ENCODE measurements around the gene TAF1D.
"Not testable (repeated sequence)": the region's sequence is repeated elsewhere in the genome, so short reads cannot be mapped to it uniquely, and the experiment has no call there.

The TAF1D gene

DNA sequence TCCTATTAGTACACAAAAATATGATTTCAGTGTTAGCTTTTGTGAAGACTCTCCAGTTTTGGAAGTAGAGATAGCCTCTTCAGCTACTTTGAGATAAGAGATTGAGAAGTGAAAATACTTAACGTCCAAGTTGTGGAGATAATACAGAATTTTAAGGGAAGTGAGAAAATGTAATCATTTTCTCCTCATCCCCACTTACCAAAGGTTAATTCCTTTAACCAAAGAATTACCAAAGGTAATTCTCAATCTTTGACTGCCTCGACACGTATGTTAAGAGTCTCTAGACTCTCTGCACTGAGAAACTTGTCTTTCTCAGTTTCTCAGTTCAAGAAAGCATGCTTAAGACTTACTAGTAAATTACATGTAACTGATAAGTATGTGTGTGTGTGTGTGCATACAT lies 15.5 kb upstream of the TAF1D start:
- DNase-seq: no peak
- intact Hi-C loops (cut with DNase I): no loop called here

DNA sequence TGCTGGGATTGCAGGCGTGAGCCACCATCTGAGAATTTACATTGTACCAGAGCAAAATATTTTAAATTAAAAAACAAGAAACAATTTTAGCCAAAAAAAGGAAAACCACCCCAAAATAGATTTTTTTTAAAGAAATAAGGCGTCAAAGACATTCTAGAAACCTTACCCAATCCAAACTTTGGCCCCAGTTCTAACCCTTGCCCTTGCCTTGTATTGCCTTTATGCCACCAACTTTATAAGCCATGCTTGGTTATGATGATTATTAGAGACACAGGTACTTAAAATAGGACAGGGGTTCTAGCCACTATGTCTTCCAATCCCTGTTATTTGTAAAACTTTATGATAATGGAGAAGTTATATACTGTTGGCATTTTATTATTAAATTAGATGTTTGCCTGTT lies 11.9 kb upstream of the TAF1D start:
- DNase-seq: no peak
- intact Hi-C loops (cut with DNase I): no loop called here

DNA sequence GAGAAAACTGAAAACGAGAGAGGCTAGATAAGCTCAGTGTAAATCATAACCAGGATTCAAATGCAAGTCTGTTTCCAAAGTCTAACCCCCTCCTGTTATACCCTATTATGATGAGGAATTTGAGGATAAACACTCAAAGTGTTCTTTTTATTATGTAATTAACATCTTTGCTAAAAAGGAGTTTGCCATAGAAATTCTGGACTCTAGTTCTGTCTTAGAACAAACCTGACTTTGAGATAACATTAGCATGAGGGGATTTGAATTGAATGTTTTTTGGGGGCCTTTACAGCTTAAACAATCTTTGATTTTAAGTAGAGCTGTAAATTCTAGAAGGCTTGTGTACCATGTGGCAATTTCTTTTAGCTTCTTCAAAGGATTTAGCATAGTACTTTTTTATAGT lies 9.7 kb upstream of the TAF1D start:
- DNase-seq: no peak
- intact Hi-C loops (cut with DNase I): no loop called here

DNA sequence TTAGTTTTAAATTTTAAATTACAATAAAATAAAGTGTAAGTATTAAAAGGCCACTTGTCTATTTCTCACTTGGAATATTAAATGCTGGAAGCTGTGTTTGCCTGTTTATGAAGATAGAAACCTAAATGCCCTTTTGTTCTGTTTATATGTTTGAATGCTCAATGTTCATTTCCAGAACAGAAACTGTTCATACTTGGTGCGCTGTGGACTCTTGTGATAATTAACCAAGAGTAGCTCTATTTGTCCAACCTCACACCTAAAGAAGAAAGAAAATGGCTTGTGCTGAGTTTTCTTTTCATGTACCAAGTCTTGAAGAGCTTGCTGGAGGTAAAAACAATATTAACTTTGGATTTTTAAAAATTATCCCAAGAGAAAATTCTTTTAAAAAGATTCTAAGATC lies 5.8 kb upstream of the TAF1D start:
- no peak for DNase-seq
- intact Hi-C loops (cut with DNase I): no loop called here

DNA sequence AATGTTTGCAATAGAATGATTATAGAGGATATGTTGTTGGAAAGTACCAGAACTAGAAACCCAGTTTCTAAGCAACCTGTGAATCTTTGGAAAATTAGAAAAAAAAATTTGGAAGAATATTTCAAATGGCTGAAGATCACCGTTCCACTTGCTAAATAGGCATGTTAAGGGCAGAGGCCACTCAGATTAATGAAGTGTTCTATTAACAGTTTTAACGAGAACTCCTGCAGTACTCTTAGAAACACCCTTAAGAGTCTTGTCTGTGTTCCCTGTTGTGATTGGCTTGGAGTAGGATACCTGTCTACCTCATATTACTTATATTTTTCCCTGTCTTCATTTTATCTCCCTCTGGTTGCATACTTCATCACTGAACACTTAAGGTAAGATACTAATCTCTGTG lies 4.8 kb upstream of the TAF1D start:
- no peak for DNase-seq

DNA sequence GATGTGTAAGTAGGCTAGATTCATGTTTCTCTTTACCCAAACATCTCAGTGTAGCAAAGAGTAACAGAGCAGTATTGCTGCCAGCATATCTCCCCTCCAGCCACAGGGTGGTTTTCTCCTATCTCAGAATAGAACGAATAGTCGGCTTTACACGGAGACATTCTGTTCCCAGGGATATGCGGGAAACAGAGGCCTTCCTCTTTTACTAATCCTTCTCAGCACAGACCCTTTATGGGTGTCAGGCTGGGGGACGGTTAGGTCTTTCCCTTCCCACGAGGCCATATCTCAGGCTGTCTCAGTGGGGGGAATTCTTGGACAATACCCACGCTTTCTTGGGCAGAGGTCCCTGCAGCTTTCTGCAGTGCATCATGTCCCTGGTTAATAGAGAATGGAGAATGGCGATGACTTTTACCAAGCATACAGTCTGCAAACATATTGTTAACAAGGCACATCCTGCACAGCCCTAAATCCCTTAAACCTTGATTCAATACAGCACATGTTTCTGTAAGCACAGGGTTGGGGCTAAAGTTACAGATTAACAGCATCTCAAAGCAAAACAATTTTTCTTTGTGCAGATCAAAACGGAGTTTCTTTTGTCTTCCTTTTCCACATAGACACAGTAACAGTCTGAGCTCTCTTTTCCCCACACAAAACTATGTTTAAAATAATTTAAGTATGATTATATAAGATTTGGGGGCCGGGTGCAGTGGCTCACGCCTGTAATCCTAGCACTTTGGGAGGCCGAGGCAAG lies 3.9 kb upstream of the TAF1D start:
- peak in 18 of 42 donors; percentile 4 to 59 (median 26) for DNase-seq
- intact Hi-C loops (cut with DNase I): not testable (repeated sequence)

More for the DNA sequence above, 4.8 kb upstream of the TAF1D start:
- intact Hi-C loops (cut with DNase I): no loop called here

DNA sequence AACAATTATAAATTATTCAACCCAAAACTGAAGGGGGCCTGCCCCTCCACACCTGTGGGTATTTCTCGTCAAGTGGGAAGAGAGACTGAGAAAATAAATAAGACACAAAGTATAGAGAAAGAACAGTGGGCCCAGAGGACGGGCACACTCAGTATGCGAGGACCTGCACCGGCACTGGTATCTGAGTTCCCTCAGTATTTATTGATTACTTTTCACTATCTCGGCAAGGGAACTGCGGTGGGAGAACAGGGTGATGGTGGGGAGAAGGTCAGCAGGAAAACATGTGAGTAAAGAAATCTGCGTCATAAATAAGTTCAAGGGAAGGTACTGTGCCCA lies 3.3 kb upstream of the TAF1D start:
- intact Hi-C loops (cut with DNase I): loop anchor here (5.0 kb wide), 1 partner anchor 82 kb away; the partner anchor contains the start of gene CEP295
- DNase-seq: peak in 1 of 42 donors; percentile 32

DNA sequence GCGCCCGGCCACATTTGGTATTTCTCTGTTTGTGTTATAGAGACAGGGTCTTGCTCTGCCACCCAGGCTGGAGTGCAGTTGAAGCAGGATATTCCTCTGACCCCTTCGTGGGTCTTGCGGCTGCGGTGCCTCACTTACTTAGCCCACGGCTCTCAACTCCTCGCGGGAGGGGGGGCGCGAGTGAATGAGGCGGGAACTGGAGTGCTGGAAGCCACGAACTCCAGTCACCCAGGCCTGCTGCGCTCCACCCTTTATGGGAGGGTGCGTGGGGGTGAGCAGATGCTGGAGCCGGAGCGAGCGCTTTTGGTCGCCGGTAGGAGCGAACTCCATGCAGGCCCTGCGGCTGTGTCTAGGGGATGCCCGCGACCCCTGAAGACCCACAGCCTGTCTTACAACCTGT lies 2.0 kb upstream of the TAF1D start:
- no peak for DNase-seq
- intact Hi-C loops (cut with DNase I): loop anchor here (2.0 to 5.0 kb wide), 2 partner anchors 42 to 81 kb away; partner anchors contain the start of genes CEP295 and MED17

DNA sequence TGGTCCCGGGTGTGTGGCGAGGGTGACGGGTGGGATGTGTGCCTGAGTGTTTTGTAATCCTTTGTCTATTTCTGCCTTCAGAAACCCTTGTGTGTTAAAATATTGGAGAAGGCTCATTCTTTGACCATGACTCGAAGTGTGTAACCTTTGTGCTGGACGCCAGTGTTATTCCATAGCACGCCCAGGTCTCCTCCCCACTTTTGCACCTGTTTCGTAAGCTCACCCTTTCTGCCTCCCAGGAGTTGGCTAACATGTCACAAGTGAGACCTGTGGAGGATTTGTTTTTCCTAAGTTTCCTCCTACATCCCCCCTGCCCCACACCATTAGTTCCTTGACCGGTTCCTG lies 559 bp upstream of the TAF1D start:
- intact Hi-C loops (cut with DNase I): loop anchor here (2.0 to 5.0 kb wide), 2 partner anchors 43 to 80 kb away; partner anchors contain the start of genes CEP295 and MED17
- DNase-seq: peak in 4 of 42 donors; percentile 15 to 29 (median 20)

DNA sequence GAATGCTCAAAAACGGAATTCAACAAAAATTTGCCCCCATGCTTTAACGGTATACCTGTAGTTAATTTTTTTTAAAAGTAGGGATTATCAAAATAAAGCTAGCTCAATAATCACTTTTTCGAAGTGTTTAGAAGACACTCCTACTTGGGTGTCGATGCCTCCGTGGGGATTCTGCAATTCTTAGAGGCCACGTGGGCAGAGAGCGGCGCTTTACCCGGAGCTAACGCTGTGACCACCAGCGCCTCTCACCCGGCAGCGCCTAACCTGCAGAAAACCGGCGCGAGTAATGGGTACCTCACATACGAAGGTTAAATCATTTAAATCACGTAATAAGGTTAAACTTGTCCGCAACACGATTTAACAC lies 583 bp downstream of the TAF1D start:
- peak; percentile 29 to 82 (median 63) for DNase-seq
- intact Hi-C loops (cut with DNase I): loop anchor here (5.0 kb wide), 1 partner anchor 78 kb away; the partner anchor contains the start of gene CEP295

DNA sequence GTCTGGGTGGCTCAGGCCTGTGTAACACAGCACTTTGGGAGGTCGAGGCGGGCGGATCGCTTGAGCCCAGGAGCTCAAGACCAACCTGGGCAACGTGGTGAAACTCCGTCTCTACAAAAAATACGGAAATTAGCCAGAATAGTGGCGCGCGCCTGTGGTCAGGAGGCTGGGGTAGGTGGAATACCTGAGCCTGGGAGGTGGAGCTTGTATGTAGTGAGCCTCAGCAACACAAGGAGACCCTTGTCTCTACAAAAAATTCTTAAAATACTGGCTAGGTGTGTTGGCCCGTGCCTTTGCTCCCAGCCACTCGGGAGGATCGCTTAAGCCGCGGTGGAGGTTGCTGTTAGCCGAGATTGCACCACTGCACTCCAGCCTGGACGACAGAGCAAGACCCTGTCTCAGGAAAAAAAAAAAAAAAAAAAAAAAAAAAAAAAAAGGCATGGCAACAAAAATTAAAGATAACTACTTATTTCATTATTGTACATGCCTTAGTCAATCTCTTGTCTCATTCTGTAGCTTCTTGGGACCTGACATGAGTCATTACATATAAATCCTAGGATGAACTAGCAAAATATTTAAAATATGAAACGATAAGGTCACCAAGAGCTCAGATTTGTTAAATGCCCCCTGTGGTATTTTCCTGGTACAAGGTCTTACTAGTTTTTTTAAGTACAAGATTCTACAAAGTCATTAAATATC lies 1.1 kb downstream of the TAF1D start:
- DNase-seq: no peak
- intact Hi-C loops (cut with DNase I): loop anchor here (5.0 kb wide), 1 partner anchor 78 kb away; the partner anchor contains the start of gene CEP295

DNA sequence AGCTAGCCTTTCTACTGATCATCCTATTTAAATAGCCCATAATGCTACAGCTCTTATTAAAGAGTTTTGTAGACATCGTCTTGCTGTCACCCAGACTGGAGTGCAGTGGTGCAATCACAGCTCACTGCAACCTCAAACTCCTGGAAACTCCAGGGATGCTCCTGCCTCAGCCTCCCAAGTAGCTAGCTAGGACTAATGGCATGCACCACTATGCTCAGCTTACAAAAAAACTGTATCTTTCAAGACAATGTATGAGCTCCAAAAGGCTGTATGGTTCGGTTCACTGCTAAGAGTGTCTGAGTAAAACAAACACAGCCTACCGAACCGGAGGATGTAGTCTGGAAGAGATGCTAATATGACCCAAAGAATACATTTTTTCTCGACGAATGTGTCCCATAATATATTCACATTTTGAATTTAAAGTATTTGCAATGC lies 2.6 kb downstream of the TAF1D start:
- DNase-seq: no peak

DNA sequence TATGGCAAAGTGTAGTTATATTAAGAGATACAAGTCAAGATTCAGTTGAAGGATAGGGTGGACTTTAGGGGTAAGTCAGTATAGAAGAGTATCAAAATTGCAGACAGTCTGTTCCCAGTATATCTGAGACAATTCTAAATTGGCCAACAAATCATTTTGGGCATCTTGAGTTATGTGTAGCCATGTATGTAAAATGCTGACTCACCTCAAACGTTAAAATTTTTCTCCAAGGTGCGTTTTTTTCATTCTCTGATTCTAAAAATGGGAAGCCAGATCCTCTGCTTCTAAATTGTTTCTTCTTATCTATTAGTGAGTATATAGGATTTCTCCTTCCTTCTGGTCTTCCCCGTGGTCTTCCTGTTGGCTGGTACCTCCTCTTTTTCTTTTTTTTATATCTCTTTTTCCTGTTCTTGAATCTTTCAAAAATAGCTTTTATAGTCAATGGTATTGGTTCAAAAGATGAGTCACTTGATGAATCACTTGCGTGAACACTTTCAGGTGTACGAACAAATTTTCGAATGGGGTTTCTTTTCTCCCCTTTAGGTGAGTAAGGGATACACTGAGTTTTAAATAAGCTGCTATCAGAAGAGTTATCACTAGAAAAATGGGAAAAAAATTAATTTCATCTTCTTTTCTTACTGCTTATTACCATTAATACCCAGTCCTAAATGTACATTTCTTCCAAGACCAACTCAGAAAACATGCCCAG lies 3.2 kb downstream of the TAF1D start:
- DNase-seq: no peak
- intact Hi-C loops (cut with DNase I): no loop called here

More for the DNA sequence above, 2.6 kb downstream of the TAF1D start:
- intact Hi-C loops (cut with DNase I): no loop called here

DNA sequence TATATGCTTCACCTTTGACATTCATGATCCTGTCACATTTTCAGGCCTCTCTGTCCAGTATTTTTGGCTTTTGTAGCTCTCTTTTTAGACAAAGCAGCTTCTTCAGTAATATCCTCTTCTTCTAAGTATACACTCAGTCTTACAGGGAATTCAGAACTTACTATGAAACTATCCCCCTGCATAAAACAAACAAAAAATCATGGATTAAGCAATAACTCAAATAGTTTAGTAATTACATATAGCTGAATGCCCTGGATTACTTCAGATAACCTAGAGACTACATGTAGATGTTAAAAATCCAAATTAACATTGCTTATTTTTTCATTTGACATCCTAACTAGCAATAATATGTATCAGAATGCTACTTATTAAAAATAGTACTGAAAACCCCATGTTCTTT lies 5.2 kb downstream of the TAF1D start:
- intact Hi-C loops (cut with DNase I): no loop called here
- DNase-seq: no peak

DNA sequence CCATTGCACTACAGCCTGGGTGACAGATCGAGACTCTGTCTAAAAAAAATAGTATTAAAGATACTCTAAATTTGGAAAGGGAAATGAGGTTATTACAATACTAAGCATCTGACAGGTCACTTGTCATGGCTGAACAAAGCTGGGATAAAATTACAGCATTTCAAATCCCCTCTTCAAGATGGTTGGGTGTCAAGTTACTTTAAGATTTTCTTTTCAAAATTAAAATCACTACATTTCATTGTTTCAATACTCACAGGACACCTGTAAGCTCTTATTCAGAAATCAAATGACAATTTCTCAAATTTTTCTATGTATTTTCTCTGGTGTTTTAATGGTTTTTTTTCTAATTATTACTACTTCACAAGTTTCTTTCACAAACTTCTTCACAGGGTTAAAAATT lies 5.7 kb downstream of the TAF1D start:
- DNase-seq: no peak
- intact Hi-C loops (cut with DNase I): no loop called here

DNA sequence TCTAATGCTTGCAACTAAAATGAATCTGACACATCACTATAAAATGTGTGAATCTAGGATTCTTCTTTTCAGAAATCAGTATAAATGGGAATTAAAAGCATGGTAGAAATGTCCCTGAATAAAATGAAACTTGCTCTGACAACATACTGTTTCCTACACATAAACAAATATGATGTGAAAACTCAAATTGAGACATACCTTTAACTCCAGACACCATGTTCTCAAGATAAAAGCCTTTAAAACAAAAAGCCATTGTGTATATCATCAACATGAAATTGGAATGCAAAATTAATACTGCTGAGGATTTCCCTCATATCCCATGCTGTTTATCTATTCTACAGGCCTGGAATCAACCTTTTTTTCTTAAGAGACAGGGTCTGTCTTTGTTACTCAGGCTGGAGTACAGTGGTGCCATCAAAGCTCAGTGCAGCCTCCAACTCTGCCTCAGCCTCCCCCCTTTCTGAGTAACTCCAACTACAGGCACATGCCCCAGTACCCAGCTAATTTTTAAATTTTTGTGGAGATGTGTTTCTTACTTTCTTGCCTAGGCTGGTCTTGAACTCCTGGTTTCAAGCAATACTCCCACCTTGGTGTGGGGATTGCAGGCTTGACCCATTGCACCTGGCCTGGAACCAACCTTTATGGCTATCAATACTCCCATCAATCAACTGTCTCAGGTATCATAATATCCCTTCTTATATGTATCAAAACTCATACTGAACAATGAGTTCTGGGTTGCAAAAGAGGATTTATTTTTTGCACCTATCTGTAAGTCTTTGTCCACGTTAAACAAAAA lies 6.7 kb downstream of the TAF1D start:
- DNase-seq: no peak
- intact Hi-C loops (cut with DNase I): no loop called here

DNA sequence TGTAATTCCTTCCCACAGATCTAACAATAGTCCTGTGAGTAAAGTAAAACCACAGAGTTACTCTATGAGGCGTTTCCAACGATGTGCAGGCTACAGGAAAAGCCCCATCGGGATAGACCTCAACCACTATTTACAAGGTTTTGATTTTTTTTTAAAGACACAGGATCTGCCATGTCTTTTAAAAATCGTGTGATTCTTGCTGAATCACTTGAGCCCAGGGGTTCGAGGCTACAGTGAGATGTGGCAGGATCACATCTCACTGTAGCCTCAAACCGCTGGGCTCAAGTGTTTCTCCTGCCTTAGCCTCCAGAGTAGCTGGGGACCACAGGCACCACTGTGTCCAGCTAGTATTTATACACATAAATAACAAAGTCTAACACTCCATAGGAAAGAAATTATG lies 7.8 kb downstream of the TAF1D start:
- intact Hi-C loops (cut with DNase I): no loop called here
- DNase-seq: no peak

DNA sequence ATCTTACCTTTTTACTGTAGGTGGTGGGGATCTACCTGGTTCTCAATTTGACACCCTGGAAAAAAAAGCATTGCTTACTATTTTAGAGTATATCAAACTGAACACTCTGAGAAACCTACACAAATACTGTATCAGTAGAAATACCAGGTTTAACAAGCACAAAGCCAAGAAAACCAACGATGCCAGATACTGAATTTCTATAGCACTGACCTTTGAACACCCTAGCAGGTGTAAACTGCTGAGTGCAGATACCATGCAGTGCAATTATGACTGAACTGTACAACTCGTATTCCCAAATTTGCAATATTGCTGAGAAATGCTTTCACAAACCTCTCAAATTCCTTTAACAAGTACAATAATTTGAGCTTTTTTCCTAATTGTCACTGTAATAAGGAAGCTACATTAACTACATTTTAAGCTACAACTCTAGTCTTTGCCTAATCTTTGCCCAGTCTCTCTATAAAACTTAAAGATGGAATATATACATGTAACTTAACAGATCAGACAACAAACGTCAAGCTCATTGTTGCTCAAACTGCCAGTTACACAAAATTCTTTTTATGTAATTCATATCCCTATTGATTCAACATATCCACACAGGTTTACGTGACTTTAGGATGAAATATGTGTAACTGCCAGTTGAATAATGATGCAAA lies 8.9 kb downstream of the TAF1D start:
- intact Hi-C loops (cut with DNase I): no loop called here
- no peak for DNase-seq

All from head of caudate nucleus (tissue), 42 donors.